B cell (primary cell): Measurements from ENCODE around the gene METAP1D. TPM values are rescaled to one million over a fixed set of nuclear protein-coding genes. Genes with fewer than 3 reads are reported as not detected.

ENCODE experiments used
- ATAC-seq: fragments of 200-7000 bp; cut with Tn5 transposase; one replicate; pipeline ENCODE4 v1.10.0; 2021; ENCODE audit warnings: low read depth, mild to moderate bottlenecking, moderate number of reproducible peaks, moderate library complexity
- CTCF ChIA-PET: fragments of 350-600 bp; sonication (Branson Sonifier 250); formaldehyde crosslinking; loops from one replicate; lab custom pipeline; 2021; ENCODE audit warnings: antibody characterized with exemption, inconsistent platforms; lab: Charles Lee
- POLR2A ChIA-PET: fragments of 350-600 bp; sonication (Branson Sonifier 250); formaldehyde crosslinking; loops from one replicate; lab custom pipeline; 2021; ENCODE audit warnings: antibody characterized with exemption; lab: Charles Lee
- DNase-seq: peaks from one replicate; pipeline ENCODE4 v3.0.0; 2013
- H2AFZ ChIP-seq: 2 replicates; pipeline ENCODE4 v1.6.1; 2012; ENCODE audit warnings: mild to moderate bottlenecking, low read depth, low read length; ENCODE audit not compliant: insufficient read depth, poor library complexity, severe bottlenecking
- H3K27ac ChIP-seq, 2 donors: 1 replicate in 1 of 2; 2 replicates in 1 of 2; pipeline ENCODE4 v1.5.1; 2012 to 2013; ENCODE audit warnings: low read length in 2 of 2, mild to moderate bottlenecking in 2 of 2, moderate library complexity in 1 of 2
- H3K27me3 ChIP-seq, 4 experiments: fragments of 200-600 bp in 1 of 4; sonication (generic) in 1 of 4; replicated peaks in 1 of 4; 1 replicate in 2 of 4; 2 replicates in 2 of 4; pipeline versions ENCODE4 v1.6.1 to v1.7.0; 2013 to 2016; ENCODE audit warnings: low read length in 3 of 4, mild to moderate bottlenecking in 2 of 4, mixed read lengths in 1 of 4, moderate library complexity in 1 of 4; ENCODE audit not compliant: insufficient read depth in 4 of 4, control insufficient read depth in 3 of 4; ENCODE audit errors: control extremely low read depth in 1 of 4
- H3K36me3 ChIP-seq, 2 experiments: replicated peaks in 1 of 2; 1 replicate in 1 of 2; 2 replicates in 1 of 2; pipeline versions ENCODE4 v1.6.1 to v1.7.1; 2013; ENCODE audit warnings: low read length in 1 of 2; ENCODE audit not compliant: insufficient read depth in 2 of 2, control insufficient read depth in 1 of 2; ENCODE audit errors: control extremely low read depth in 1 of 2, extremely low read depth in 1 of 2
- H3K4me1 ChIP-seq, 2 donors: fragments of 200-600 bp in 1 of 2; sonication (generic) in 1 of 2; 1 replicate in 1 of 2; 2 replicates in 1 of 2; pipeline versions ENCODE4 v1.5.1 to v1.6.1; 2013 to 2017; ENCODE audit warnings: low read length in 2 of 2; ENCODE audit not compliant: control insufficient read depth in 2 of 2, insufficient read depth in 2 of 2
- H3K4me2 ChIP-seq: replicated peaks from 2 replicates; pipeline ENCODE3; 2012; ENCODE audit warnings: mild to moderate bottlenecking, low read depth, low read length; ENCODE audit not compliant: poor library complexity, severe bottlenecking
- H3K4me3 ChIP-seq, 5 experiments: fragments of 200-600 bp in 1 of 5; sonication (generic) in 1 of 5; 1 replicate in 3 of 5; 2 replicates in 2 of 5; pipeline versions ENCODE4 v1.5.1 to v1.7.0; 2011 to 2016; ENCODE audit warnings: low read length in 4 of 5, mild to moderate bottlenecking in 4 of 5, low read depth in 2 of 5, control low read depth in 1 of 5, moderate library complexity in 1 of 5; ENCODE audit not compliant: insufficient read depth in 1 of 5; ENCODE audit errors: control extremely low read depth in 1 of 5, extremely low read depth in 1 of 5
- H3K79me2 ChIP-seq: fragments of 200-600 bp; sonication (generic); one replicate; pipeline ENCODE4 v1.6.0; 2016; ENCODE audit warnings: low read length; ENCODE audit not compliant: control insufficient read depth, insufficient read depth
- H3K9ac ChIP-seq: fragments of 200-600 bp; sonication (generic); 2 replicates; pipeline ENCODE4 v1.6.1; 2017; ENCODE audit warnings: mild to moderate bottlenecking, low read length, moderate library complexity
- H3K9me3 ChIP-seq, 3 donors: one replicate each; pipeline versions ENCODE4 v1.6.1 to v1.7.1; 2013; ENCODE audit warnings: low read length in 2 of 3; ENCODE audit not compliant: control insufficient read depth in 2 of 3, insufficient read depth in 1 of 3; ENCODE audit errors: control extremely low read depth in 1 of 3
- H4K20me1 ChIP-seq: 2 replicates; pipeline ENCODE4 v1.6.0; 2012; ENCODE audit warnings: mild to moderate bottlenecking, low read length; ENCODE audit not compliant: insufficient read depth, control insufficient read depth, poor library complexity, severe bottlenecking
- H3K27ac Mint-ChIP-seq: one replicate; pipeline ENCODE4 v1.8.0; 2021; ENCODE audit warnings: mixed read lengths
- H3K27me3 Mint-ChIP-seq: one replicate; pipeline ENCODE4 v1.8.0; 2021; ENCODE audit warnings: mixed read lengths
- H3K4me1 Mint-ChIP-seq: one replicate; pipeline ENCODE4 v1.8.0; 2021; ENCODE audit warnings: mixed read lengths
- H3K4me3 Mint-ChIP-seq: one replicate; pipeline ENCODE4 v1.8.0; 2021; ENCODE audit warnings: mixed read lengths
- H3K9me3 Mint-ChIP-seq: one replicate; pipeline ENCODE4 v1.8.0; 2022; ENCODE audit warnings: mixed read lengths; ENCODE audit not compliant: insufficient read depth
- EZH2 ChIP-seq: IDR thresholded peaks from 2 replicates; pipeline ENCODE4 v1.6.1; 2012; ENCODE audit warnings: borderline replicate concordance, low read depth, mild to moderate bottlenecking, moderate library complexity, low read length; ENCODE audit not compliant: insufficient read depth, poor library complexity, severe bottlenecking
- WGBS: methylation state at CpG from one replicate; pipeline ENCODE4 v1.1.5; 2013; ENCODE audit warnings: missing lambda C conversion rate; ENCODE audit not compliant: insufficient coverage; 5-methylcytosine and 5-hydroxymethylcytosine counted together
- intact Hi-C: fragments of 100-400 bp; cut with micrococcal nuclease; formaldehyde crosslinking; loops from one replicate; pipeline ENCODE4 v1.10.0; 2022
- polyA plus RNA-seq: library from polyadenylated mRNA; depleted of rRNA; stranded (reverse); fragments of >200 nt; gene quantifications from 2 replicates; pipeline ENCODE4 v1.2.3, GENCODE V29; 2012
- total RNA-seq, 2 donors: library from RNA; stranded (reverse); fragments of 120-200 nt in 1 of 2; gene quantifications; 1 replicate in 1 of 2; 2 replicates in 1 of 2; pipeline versions ENCODE4 v1.2.3 to v1.2.4, GENCODE V29; 2013 to 2022
- TF ChIP-seq, protein P1 (sequence below): fragments of 200-600 bp; IDR thresholded peaks from one replicate; pipeline ENCODE4 v1.8.0; 2022; ENCODE audit warnings: antibody characterized with exemption, mild to moderate bottlenecking

METAP1D gene
- total and polyA plus RNA-seq, 2 donors (not counting 1 experiment from before 2014, with no cell fraction given) = 7.8 to 8.9 TPM

GRCh38 chr2:172062402-172063004, 62.8 kb downstream of the METAP1D start:
- ATAC-seq (no peak), DNase-seq (no peak)
- Mint-ChIP-seq H3K27ac (no peak overlapping the region), H3K4me1 (no peaks in the 10 kb centered on the region), H3K4me3 (no peak overlapping the region), H3K27me3 (no peaks in the 10 kb centered on the region), H3K9me3 (no peaks in the 10 kb centered on the region)
- no CpG with 5 or more reads among the region's 1 CpG for WGBS
- TF ChIP-seq, protein P1, sequence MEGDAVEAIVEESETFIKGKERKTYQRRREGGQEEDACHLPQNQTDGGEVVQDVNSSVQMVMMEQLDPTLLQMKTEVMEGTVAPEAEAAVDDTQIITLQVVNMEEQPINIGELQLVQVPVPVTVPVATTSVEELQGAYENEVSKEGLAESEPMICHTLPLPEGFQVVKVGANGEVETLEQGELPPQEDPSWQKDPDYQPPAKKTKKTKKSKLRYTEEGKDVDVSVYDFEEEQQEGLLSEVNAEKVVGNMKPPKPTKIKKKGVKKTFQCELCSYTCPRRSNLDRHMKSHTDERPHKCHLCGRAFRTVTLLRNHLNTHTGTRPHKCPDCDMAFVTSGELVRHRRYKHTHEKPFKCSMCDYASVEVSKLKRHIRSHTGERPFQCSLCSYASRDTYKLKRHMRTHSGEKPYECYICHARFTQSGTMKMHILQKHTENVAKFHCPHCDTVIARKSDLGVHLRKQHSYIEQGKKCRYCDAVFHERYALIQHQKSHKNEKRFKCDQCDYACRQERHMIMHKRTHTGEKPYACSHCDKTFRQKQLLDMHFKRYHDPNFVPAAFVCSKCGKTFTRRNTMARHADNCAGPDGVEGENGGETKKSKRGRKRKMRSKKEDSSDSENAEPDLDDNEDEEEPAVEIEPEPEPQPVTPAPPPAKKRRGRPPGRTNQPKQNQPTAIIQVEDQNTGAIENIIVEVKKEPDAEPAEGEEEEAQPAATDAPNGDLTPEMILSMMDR = no peak
- TF ChIP-seq EZH2 = no peak
- Histone ChIP-seq H4K20me1 (no peaks in the 10 kb centered on the region), H3K27ac (no peak overlapping the region), H3K79me2 (no peaks in the 10 kb centered on the region), H3K4me3 (no peak overlapping the region), H3K4me1 (no peaks in the 10 kb centered on the region), H3K27me3 (no peaks in the 10 kb centered on the region), H3K36me3 (peaks cover 0 to 5% of the 10 kb centered on the region in 2 experiments), H3K4me2 (no peak overlapping the region), H3K9ac (no peak overlapping the region), H3K9me3 (no peaks in the 10 kb centered on the region), H2AFZ (no peak overlapping the region)
- ChIA-PET CTCF (no interaction called here), POLR2A (no interaction called here)
- intact Hi-C loops = no loop called here

- Mint-ChIP-seq H3K4me1 (no peaks in the 10 kb centered on the region), H3K27me3 (no peaks in the 10 kb centered on the region), H3K4me3 (no peak overlapping the region), H3K9me3 (no peaks in the 10 kb centered on the region), H3K27ac (no peak overlapping the region)
- H3K4me3 ChIP-seq = no peak overlapping the region
- no peak overlapping the region for H2AFZ ChIP-seq
- DNase-seq (no peak), ATAC-seq (no peak)
- ChIA-PET CTCF (no interaction called here), POLR2A (no interaction called here)
- peaks cover 0 to 5% of the 10 kb centered on the region in 2 experiments for H3K36me3 ChIP-seq
- WGBS = 100% methylated on average over 7 of the region's 9 CpGs
- H3K9me3 ChIP-seq = no peaks in the 10 kb centered on the region
- H3K27me3 ChIP-seq = no peaks in the 10 kb centered on the region
- intact Hi-C loops = no loop called here
- no peak overlapping the region for H3K4me2 ChIP-seq
- H4K20me1 ChIP-seq = no peaks in the 10 kb centered on the region
- H3K79me2 ChIP-seq = no peaks in the 10 kb centered on the region
- H3K27ac ChIP-seq = no peak overlapping the region
- H3K9ac ChIP-seq = no peak overlapping the region
- no peak for TF ChIP-seq EZH2
- TF ChIP-seq, protein P1 = no peak
- H3K4me1 ChIP-seq = no peaks in the 10 kb centered on the region
Measured at GRCh38 chr2:172063446-172063845, 63.7 kb downstream of the METAP1D start.
